NCI-H1417 (cell line): ENCODE data around the gene CSNK1E.

Experiments
- DNase-seq, 3 experiments: peaks; one replicate each; lab custom pipeline; 2025; lab: John Stamatoyannopoulos, UW

CSNK1E gene

DNA sequence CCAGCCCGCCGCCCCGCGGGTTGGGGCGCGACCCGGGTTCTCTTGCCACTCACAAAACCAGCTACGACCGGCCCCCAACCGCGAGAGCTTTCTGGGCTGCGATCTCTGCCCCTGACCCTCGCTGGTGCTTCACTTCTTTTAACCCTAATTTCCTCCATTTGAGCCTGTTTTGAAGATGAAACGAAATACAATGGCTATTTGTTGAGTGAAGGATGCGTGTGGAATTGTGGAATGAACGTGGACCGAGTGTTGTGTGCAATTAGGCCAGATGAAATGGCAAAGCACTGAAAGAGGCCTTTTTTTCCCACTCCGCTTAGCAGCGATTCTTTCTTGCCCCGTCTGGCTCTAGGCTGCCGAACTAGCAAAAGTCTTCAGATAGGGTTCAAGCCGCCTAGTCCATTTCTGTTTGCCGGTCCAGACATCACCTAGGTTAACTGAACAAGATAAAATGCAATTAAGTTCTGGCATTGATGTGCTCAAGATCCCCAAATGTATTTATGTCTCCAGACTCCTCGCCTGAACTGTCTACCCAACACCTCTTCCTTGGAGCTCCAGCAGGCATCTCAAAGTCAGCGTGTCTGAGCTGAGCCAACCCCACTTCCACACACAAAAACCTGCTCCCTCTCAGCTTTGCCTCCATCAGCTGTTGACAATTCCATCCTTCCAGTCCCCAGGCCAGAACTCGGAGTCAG is 44.0 kb downstream of the CSNK1E start:
- DNase-seq: peak in 1 of 3 experiments; percentile 59

DNA sequence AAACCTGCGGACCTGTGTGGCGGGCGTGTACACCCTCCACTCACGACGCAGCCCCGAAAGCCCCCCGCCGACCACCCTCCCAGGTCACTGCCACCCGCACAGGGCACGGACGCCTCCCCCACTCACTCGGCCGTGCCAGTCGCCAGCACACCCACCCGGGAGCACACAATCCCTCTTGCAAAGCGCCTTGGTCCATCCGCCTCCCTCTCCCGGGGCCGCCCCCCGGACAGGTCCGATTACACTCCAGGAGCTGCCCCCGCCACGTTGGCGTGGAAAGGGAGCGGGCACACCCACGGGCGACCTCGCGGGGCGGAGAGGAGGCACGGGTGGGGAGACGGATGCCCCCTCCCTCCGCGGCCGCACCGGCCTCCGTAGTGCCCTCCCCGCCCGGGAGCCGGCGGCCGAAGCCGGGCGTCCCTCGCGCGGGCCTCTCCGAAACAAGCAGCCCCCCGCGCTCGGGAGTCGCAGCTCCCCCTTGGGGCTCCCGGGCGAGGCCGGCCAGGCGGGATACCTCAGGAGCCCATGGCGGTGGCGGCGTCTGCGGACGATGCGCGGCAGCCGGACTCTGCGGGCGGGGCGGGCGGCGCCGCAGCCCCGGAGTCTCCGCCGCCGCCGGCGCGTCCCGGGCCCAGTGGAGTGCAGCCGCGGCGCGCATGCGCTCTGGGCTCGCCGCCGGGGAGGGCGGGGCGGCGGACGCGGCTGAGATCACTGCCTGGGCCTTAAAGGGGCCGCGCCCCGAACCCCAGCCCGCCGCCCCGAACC is 44.7 kb downstream of the CSNK1E start, which contains the start of gene TMEM184B:
Gene TMEM184B, minus strand, starts transcription at position 638 of the 762 bp plus-strand sequence. CDS start 25,049 bp downstream, outside the sequence.
- DNase-seq: peak; percentile 65 to 72 (median 68)

DNA sequence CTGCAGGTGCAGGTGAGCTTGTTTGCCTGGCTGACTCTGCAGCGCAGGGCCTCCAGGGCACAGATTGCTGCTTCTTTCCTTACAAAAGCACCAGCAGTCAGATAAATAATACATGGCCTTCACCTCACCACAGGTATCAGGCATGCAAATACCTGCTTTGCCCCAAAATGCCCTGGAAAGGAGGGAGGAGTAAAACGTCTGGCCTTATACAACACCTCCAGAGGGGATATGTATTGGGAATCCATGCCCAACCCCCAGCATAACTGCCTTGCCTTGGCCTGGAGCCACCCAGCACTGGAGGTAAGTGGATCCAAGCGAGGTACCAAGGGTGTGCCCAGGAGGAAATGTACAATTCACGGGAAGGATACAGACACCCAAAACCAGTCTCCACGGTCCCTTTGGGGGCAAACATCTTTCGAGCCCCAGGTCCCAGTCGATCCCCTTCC is 45.3 kb downstream of the CSNK1E start:
- DNase-seq: peak; percentile 36 to 74 (median 72)

GRCh38 chr22:38271101-38271500 is 46.1 kb downstream of the CSNK1E start:
- DNase-seq: no peak

- no peak for DNase-seq
These were observed 46.9 kb downstream of the CSNK1E start for GRCh38 chr22:38270091-38270992.

- no peak for DNase-seq
These were observed 47.8 kb downstream of the CSNK1E start for GRCh38 chr22:38269466-38269865.

DNA sequence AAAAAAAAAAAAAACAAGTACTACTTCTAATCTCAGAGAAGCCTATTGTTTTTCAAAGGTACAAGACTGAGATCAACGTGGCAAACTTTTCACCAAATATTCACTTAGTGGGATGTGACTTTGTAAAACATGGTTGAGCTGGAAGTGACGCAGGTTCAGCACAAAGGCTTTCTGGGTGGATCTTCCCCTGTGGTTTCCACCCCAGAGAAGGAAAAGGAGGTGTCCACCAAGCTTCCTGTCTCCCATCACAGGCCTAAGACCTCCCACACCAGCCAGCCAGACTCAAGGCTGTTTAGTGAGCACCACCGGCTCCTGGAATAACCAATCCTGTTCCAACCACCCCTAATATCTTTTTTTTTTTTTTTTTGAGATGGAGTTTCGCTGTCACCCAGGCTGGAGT is 50.1 kb downstream of the CSNK1E start:
- DNase-seq: no peak

- DNase-seq: no peak
These were observed 51.1 kb downstream of the CSNK1E start for GRCh38 chr22:38266120-38266519.

GRCh38 chr22:38264322-38264843 is 52.9 kb downstream of the CSNK1E start:
- DNase-seq: no peak

GRCh38 chr22:38262051-38262795 is 55.0 kb downstream of the CSNK1E start:
- no peak for DNase-seq

DNA sequence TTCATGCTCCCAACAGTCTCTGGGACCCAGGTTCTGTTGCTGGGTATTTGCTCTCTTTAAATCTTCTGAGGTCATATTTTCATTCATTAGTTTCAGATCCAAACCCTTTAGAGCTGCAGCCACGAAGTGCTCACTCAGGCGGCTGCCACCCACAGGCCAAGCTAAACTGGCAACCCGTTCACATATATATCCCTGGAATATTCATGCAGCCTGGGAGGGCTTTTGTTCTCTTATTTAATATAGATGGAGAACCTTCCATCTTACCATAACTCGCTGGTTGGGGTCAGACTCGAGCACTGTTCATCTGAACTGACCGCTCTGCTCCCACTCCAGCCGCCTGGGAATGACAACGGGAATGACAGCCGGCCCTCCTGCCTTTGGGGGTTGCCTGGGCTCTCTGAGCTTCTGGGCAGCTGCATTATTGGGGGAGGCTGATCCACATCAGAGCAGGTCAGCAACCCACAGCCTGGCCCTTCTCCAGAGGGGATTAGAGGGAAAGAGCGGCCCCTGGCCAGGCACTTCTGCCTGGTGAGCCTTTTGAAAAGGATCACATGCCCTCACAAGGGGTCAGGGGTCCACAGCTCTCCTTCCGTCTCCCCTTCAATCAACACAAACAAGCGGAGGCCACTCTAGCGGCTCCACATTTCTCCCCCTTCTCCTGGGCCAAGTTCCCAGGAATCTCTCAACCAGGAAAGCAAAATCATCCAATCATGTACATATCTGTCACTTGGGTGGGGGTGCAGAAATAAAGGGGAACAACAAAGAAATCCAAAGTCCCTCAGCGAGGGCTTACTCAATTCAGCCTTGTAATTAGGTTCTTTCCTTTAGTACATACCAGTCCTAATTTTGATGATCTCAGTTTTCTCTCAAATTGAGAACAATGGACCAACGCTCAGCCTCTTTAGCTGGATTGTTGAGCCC is 56.2 kb downstream of the CSNK1E start:
- no peak for DNase-seq

GRCh38 chr22:38259370-38259769 is 57.9 kb downstream of the CSNK1E start:
- no peak for DNase-seq

DNA sequence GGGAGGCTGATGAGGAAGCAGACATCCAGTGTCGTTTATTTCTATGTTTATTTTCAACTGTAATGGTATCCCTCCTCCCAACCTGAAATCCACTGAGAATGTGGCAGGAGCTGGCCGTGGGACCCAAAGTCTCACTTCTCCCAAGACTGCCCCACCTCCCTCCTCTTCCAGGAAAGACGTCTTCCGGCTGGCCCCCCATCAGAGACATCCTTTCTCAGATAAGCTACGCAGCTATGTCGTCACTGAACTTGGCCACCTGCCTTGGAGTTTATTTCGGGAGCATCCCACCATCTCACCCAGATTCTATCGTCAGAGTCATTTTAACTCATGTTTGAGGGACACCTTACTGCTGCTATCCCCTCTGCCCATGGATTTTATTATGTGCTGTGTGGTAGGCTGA is 58.3 kb downstream of the CSNK1E start:
- DNase-seq: no peak

DNA sequence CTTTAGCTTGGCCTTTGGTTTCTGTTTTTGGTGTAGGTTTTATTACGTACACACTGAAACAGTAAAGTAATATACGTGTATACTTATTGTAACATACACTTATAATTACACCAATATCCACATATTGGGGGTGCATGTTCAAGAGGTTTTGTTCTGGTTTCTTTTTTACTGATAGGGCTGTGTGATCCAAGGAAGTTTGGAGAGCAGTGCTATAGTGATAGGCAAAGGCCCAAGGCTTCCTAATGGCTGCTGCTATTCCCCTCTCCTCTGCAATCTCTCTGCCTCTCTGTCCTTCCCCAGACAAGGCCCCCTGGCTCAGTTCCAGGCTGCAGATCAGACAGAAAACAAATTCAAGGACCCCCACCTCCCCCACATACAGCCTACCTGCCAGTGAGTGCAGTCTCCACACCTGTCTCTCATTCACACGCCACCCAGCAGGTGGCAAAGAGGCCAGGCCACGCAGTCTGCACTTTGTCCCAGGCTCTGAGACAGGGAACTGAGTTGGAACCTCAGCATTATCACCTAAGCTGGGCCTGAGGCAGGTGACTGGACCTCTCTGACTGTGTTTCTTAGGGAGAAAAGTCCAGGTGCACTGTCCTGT is 59.5 kb downstream of the CSNK1E start:
- DNase-seq: peak; percentile 74 to 88 (median 74)

- peak in 1 of 3 experiments; percentile 43 for DNase-seq
These were observed 60.1 kb downstream of the CSNK1E start for GRCh38 chr22:38257181-38257580.

DNA sequence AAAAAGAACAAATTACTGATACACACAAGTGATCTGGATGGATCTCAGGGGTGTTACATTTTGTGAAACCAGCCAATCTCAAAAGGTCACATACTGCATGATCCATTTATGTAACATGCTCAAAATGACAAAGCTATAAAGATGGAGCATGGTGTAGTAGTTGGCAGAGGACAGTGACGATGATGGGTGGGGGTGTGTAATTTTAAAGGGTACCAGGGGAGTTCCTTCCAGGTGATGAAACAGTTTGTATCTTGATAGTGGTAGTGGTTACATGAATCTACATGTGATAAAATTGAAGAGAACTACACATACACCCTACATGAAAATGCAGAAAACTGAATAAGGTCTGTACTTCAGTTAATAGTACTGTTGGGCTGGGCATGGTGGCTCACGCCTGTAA is 61.5 kb downstream of the CSNK1E start:
- DNase-seq: no peak

DNA sequence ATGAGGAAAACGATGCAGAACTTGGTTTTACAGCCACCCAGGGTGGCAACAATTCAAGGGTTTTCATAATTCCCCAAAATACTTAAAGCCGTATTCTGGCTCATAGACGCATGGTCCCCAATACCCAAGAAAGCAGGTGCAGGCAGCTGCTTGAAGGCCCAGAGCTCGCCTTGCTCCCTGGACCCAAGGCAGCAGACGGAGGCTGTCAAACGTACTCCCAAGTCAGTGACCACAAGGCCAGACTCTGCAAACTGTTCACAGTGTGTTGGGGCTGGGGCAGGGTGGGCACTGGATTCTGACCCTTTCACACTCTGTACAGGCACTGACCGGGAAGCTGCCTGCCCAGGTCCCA is 65.9 kb downstream of the CSNK1E start:
- DNase-seq: no peak

DNA sequence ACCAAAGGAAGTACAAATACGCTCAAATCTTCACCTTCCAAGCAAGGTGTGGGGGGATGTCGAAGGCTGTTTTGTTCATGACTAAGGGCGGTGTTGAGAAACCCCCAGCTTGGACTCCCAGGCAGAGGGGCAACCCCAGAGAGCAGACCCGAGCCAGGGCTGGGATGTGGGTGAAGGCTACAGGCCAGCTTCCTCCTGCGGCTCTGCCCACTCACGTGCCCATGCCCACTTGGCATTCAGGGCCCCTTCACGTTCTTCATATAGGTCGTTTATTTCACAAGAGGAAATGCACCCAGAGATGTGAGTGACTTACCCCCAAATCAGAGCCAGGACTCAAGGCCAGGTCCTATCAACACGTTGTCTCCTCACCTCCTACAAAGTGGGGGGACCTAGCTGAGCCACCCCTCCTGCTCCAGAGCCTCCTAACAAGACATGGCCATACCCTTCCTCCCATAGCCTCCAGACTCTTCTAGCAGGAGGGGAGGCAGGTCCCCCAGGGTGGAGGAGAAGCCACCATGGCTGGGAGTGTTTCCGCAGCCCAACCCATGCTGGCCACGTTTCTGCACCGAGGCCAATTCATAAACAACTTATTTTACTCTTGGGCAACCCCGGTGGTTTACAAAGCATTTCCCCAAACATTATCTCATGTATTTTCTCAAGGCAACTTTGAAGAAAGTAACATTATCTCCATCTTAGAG is 66.4 kb downstream of the CSNK1E start:
- no peak for DNase-seq
